GM12891 (cell line): ENCODE results near the gene LMBRD1.

Experiments used
- PAX5 ChIP-seq: IDR thresholded peaks from 2 replicates; pipeline ENCODE4 v1.6.1; 2011; ENCODE audit warnings: low read length, moderate library complexity, mild to moderate bottlenecking; ENCODE audit not compliant: insufficient read depth, severe bottlenecking
- POLR2A ChIP-seq: IDR thresholded peaks from 2 replicates; pipeline ENCODE4 v1.6.1; 2011; ENCODE audit warnings: low read depth, low read length, control low read depth
- POLR2AphosphoS5 ChIP-seq: IDR thresholded peaks from 2 replicates; pipeline ENCODE4 v1.6.1; 2011; ENCODE audit warnings: low read depth, low read length, control low read depth
- POU2F2 ChIP-seq: IDR thresholded peaks from 2 replicates; pipeline ENCODE4 v1.6.1; 2011; ENCODE audit warnings: low read depth, mild to moderate bottlenecking, control low read depth, low read length, moderate library complexity
- SPI1 ChIP-seq: IDR thresholded peaks from 2 replicates; pipeline ENCODE4 v1.6.1; 2011; ENCODE audit warnings: low read depth, low read length, control low read depth
- TAF1 ChIP-seq: IDR thresholded peaks from 2 replicates; pipeline ENCODE4 v1.6.1; 2011; ENCODE audit warnings: low read depth, low read length, control low read depth

- no peak for TF ChIP-seq POLR2A
- TF ChIP-seq POLR2AphosphoS5: no peak
- no peak for TF ChIP-seq TAF1
- TF ChIP-seq POU2F2: no peak
- no peak for TF ChIP-seq SPI1
- no peak for TF ChIP-seq PAX5
Observed at GRCh38 chr6:69790629-69791028, 6.2 kb downstream of the LMBRD1 start.
